Caco-2 (cell line): Measurements from ENCODE around the gene UBE2I. TPM values are rescaled to one million over a fixed set of nuclear protein-coding genes. Genes with fewer than 3 reads are reported as not detected.

Source experiments
- Bru-seq: library from RNA; stranded (reverse); fragments of 400-500 nt; gene quantifications from one replicate; lab custom pipeline; 2021; lab: Mats Ljungman, UMichigan
- BruChase-seq, 2 experiments: library from RNA; stranded (reverse); fragments of 400-500 nt; gene quantifications; one replicate each; lab custom pipeline; 2021; lab: Mats Ljungman, UMichigan
- BruUV-seq: library from RNA; stranded (reverse); fragments of 400-500 nt; replicated peaks from 2 replicates; lab custom pipeline; 2021; lab: Mats Ljungman, UMichigan
- CTCF ChIA-PET: fragments of 300-600 bp; sonication (Branson Sonifier 250); formaldehyde crosslinking; loops from one replicate; lab custom pipeline; 2022; ENCODE audit warnings: antibody characterized with exemption; lab: Charles Lee
- POLR2A ChIA-PET: fragments of 300-600 bp; sonication (Branson Sonifier 250); formaldehyde crosslinking; loops from one replicate; lab custom pipeline; 2022; ENCODE audit warnings: antibody characterized with exemption; lab: Charles Lee
- DNase-seq, 2 experiments: peaks; one replicate each; pipeline versions ENCODE4 v3.0.0 to v3.0.0-alpha.2; 2020 to 2022
- H3K27me3 ChIP-seq: replicated peaks from 2 replicates; pipeline ENCODE4 v1.6.0; 2011; ENCODE audit warnings: low read length; ENCODE audit not compliant: control insufficient read depth, insufficient read depth
- H3K36me3 ChIP-seq: 2 replicates; pipeline ENCODE4 v1.5.1; 2011; ENCODE audit warnings: low read length; ENCODE audit not compliant: control insufficient read depth, insufficient read depth
- H3K4me1 ChIP-seq: fragments of 250-450 bp; sonication (Bioruptor Pico); 2 replicates; pipeline ENCODE4 v1.5.1; 2020; ENCODE audit warnings: mild to moderate bottlenecking
- H3K4me3 ChIP-seq: 2 replicates; pipeline ENCODE4 v1.5.1; 2011; ENCODE audit warnings: low read depth, mild to moderate bottlenecking, control low read depth, low read length
- H3K9me3 ChIP-seq: fragments of 250-450 bp; sonication (Bioruptor Pico); 2 replicates; pipeline ENCODE4 v1.5.1; 2020; ENCODE audit warnings: mild to moderate bottlenecking, moderate library complexity
- H3K27ac Mint-ChIP-seq: one replicate; pipeline ENCODE4 v1.8.0; 2022; ENCODE audit warnings: mixed read lengths; ENCODE audit not compliant: unreplicated experiment
- H3K27me3 Mint-ChIP-seq: one replicate; pipeline ENCODE4 v1.8.0; 2022; ENCODE audit warnings: mixed read lengths; ENCODE audit not compliant: insufficient read depth, unreplicated experiment
- H3K36me3 Mint-ChIP-seq: one replicate; pipeline ENCODE4 v1.8.0; 2022; ENCODE audit warnings: mild to moderate bottlenecking, mixed read lengths; ENCODE audit not compliant: insufficient read depth, unreplicated experiment
- H3K4me1 Mint-ChIP-seq: one replicate; pipeline ENCODE4 v1.8.0; 2022; ENCODE audit warnings: low read depth, mixed read lengths; ENCODE audit not compliant: unreplicated experiment
- H3K4me3 Mint-ChIP-seq: one replicate; pipeline ENCODE4 v1.8.0; 2022; ENCODE audit warnings: mild to moderate bottlenecking, moderate library complexity, mixed read lengths; ENCODE audit not compliant: unreplicated experiment
- H3K9me3 Mint-ChIP-seq: one replicate; pipeline ENCODE4 v1.8.0; 2022; ENCODE audit warnings: mixed read lengths; ENCODE audit not compliant: unreplicated experiment
- CTCF ChIP-seq, 2 experiments: fragments of 200-600 bp in 1 of 2; IDR thresholded peaks; 1 replicate in 1 of 2; 2 replicates in 1 of 2; pipeline versions ENCODE4 v1.5.1 to v1.8.0; 2011 to 2022; ENCODE audit warnings: antibody characterized with exemption in 1 of 2, control low read depth in 1 of 2, inconsistent platforms in 1 of 2, low read depth in 1 of 2, low read length in 1 of 2, mild to moderate bottlenecking in 1 of 2, moderate library complexity in 1 of 2; ENCODE audit not compliant: insufficient read depth in 1 of 2, severe bottlenecking in 1 of 2, unreplicated experiment in 1 of 2
- intact Hi-C: fragments of 100-400 bp; cut with micrococcal nuclease; formaldehyde crosslinking; loops from one replicate; pipeline ENCODE4 v1.10.0; 2022; ENCODE audit not compliant: unreplicated experiment
- long read RNA-seq: library from polyadenylated mRNA; stranded (forward); transcript quantifications from one replicate; pipeline ENCODE4 v2.0.0, GENCODE V29; 2022
- total RNA-seq: library from RNA; stranded (reverse); gene quantifications from 2 replicates; pipeline ENCODE4 v1.2.3, GENCODE V29; 2022

Gene UBE2I
- total RNA-seq (178 and 199 TPM in 2 replicates), Bru-seq, nascent RNA (percentile 83 among the genes with signal in this experiment), BruChase-seq, experiment 1, labeled RNA remaining after a 2-hour chase (percentile 89 among the genes with signal in this experiment), BruChase-seq, experiment 2, labeled RNA remaining after a 6-hour chase (percentile 95 among the genes with signal in this experiment)
- long read RNA-seq, transcript UBE2I-203 (7 exons, 2,976 nt), result major isoform, 56 of 88 reads
- long read RNA-seq, partial matches to known transcripts, result 6 of 88 reads
- long read RNA-seq, other reads (novel, unspliced or antisense), result 18 of 88 reads

GRCh38 chr16:1308977-1309885, at the start of gene UBE2I:
Gene UBE2I (plus strand): TSS chr16:1309636. CDS start chr16:1314031, 4,395 bp downstream.
- DNase-seq, result peak; percentile 96 to 98
- H3K27me3 ChIP-seq, result no peaks in the 10 kb centered on the region
- POLR2A ChIA-PET, result interaction anchor here (0.6 to 1.6 kb wide), 5 partner anchors 10 to 402 kb away, joined by 3 to 6 read pairs (median 4); partner anchors contain the start of genes CRAMP1 and IFT140
- peaks cover 30% of the 10 kb centered on the region for H3K36me3 Mint-ChIP-seq
- no peaks in the 10 kb centered on the region; the same call in none of the 2 replicates for H3K36me3 ChIP-seq
- H3K27me3 Mint-ChIP-seq, result no peaks in the 10 kb centered on the region
- intact Hi-C loops, result no loop called here
- H3K4me3 ChIP-seq, result peak within 1 kb of the TSS; percentile 79
- BruUV-seq, result no TSS peak
- no peaks in the 10 kb centered on the region for H3K4me1 Mint-ChIP-seq
- no peaks in the 10 kb centered on the region for H3K9me3 Mint-ChIP-seq
- CTCF ChIA-PET, result no interaction called here
- H3K27ac Mint-ChIP-seq, result peak within 1 kb of the TSS; percentile 99
- H3K4me3 Mint-ChIP-seq, result peak within 1 kb of the TSS; percentile 100
- no peak for TF ChIP-seq CTCF (IDR thresholded peaks at IDR 0.05; ENCODE audit: insufficient read depth in 1 of 2, low read depth in 1 of 2, low read length in 1 of 2, severe bottlenecking in 1 of 2, unreplicated experiment in 1 of 2)
- H3K4me1 ChIP-seq, result peaks cover 5% of the 10 kb centered on the region; the same call in 1 of the 2 replicates
- no peaks in the 10 kb centered on the region for H3K9me3 ChIP-seq

DNA sequence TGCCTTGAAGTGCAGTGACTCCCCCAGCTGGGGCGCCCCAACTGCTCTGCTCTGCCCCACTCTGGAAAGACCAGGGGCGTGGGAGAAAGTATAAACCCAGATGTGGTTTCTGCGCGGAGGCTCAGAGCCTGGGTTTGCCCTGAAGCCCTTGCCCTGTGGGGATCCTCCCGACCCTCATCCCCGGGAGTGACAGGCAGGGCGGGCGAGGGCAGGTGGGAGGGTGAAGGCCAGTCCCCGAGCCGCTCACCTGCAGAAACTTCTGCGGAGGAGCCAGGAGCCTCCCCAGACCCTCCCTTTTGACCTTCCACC, 49.7 kb upstream of the UBE2I start:
- no peaks in the 10 kb centered on the region; the same call in 1 of the 2 replicates for H3K27me3 ChIP-seq
- H3K36me3 ChIP-seq, result no peaks in the 10 kb centered on the region
- no peak for TF ChIP-seq CTCF (IDR thresholded peaks at IDR 0.05; ENCODE audit: insufficient read depth in 1 of 2, low read depth in 1 of 2, low read length in 1 of 2, severe bottlenecking in 1 of 2, unreplicated experiment in 1 of 2)
- ChIA-PET POLR2A (no interaction called here), CTCF (no interaction called here)
- no peak for DNase-seq
- H3K4me1 ChIP-seq, result no peaks in the 10 kb centered on the region
- Mint-ChIP-seq H3K4me1 (no peaks in the 10 kb centered on the region), H3K27ac (no peak overlapping the region), H3K27me3 (peaks cover 6% of the 10 kb centered on the region), H3K9me3 (peaks cover 9% of the 10 kb centered on the region), H3K36me3 (no peaks in the 10 kb centered on the region), H3K4me3 (no peak overlapping the region)
- no peak overlapping the region for H3K4me3 ChIP-seq
- no TSS peak for BruUV-seq
- intact Hi-C loops, result no loop called here
- H3K9me3 ChIP-seq, result no peaks in the 10 kb centered on the region

DNA sequence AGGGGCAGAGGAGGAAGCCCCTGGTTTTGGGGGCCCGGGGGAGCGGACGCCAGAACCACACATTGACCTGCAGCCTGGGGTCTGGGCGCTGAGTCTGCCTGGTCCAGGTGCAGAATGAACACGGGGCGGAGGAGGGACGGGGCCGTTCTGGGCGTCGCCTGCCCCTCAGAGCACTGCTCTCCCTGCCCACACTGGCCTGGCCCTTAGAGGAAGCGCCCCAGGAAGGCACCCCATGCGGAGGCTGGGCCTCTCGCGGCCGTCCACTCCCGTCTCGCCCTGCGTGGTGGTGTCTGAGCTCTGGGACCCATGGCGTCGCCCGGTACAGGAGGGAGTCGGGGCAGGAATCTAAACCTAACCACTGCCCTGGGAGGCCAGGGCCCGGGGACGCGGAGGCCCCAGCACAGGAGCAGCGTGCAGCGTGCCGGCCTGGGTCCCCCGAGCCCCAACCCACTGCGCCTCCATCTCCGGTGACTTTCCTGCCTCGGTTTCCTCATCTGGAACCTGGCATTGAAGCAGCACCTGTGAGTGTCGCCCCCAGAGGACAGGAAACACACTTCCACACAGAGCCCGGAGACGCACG, 49.2 kb upstream of the UBE2I start:
- Mint-ChIP-seq H3K27ac (no peak overlapping the region), H3K4me1 (no peaks in the 10 kb centered on the region), H3K9me3 (peaks cover 11% of the 10 kb centered on the region), H3K27me3 (peaks cover 6% of the 10 kb centered on the region), H3K36me3 (no peaks in the 10 kb centered on the region), H3K4me3 (no peak overlapping the region)
- no peak for DNase-seq
- H3K36me3 ChIP-seq, result no peaks in the 10 kb centered on the region
- no peaks in the 10 kb centered on the region for H3K9me3 ChIP-seq
- CTCF ChIA-PET, result no interaction called here
- no peaks in the 10 kb centered on the region; the same call in 1 of the 2 replicates for H3K27me3 ChIP-seq
- no peaks in the 10 kb centered on the region for H3K4me1 ChIP-seq
- POLR2A ChIA-PET, result no interaction called here
- TF ChIP-seq CTCF (IDR thresholded peaks at IDR 0.05; ENCODE audit: insufficient read depth in 1 of 2, low read depth in 1 of 2, low read length in 1 of 2, severe bottlenecking in 1 of 2, unreplicated experiment in 1 of 2), result no peak
- no peak overlapping the region for H3K4me3 ChIP-seq
- BruUV-seq, result no TSS peak
- intact Hi-C loops, result no loop called here
